Activated T-helper 1 cell treated with Interleukin-2 at 50 U/mL for 16 hours (primary cell): ENCODE measurements around the gene KLHL29.

ENCODE experiments used
- DNase-seq: peaks from one replicate; pipeline ENCODE4 v3.0.0-alpha.2; 2020; ENCODE audit warnings: low read depth

The KLHL29 gene

GRCh38 chr2:23493846-23494245, 108.9 kb downstream of the KLHL29 start:
- no peak for DNase-seq

GRCh38 chr2:23494286-23494685, 109.3 kb downstream of the KLHL29 start:
- no peak for DNase-seq

DNA sequence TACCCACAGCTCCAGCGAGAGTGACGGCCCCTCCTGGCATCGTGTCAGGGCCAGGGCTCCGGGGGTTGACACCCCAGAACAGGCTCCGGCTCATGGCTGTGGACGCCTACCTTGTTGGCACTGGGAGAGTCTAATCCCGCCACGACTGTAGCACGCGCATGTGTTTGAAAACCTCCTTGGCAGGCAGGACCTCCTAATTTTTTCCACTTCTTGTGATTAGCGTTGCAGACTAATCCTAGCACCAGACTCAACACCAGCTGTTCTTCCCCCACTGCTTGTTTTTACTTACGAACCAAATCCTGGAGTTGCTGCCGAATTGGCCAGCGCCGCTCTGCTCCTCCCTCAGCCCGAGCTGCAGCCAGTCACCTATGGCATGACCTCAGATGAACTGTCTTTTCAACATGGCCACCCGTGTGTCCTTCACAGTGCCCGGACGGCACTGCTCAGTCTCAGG, 110.7 kb downstream of the KLHL29 start:
- DNase-seq = no peak

DNA sequence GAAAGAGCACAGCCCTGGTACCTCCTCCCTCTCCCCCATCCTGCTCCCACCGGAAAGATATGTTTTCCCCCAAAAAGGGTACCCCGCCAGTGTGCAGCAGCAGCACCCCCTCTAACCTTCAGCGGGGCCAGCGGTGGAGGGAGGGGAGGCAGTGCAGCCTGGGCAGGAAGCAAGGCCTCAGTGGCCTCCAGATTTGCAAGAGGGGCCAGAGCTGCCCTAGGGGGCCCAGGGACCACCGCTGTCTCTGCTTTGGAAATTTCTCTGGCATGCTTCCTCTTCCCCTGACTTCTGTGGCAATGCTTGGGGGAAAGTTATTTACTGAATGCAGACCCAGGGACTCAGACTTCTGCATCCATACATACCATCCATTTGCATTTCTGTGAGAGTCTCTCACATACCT, 111.5 kb downstream of the KLHL29 start:
- DNase-seq = no peak

- no peak for DNase-seq
Observed at GRCh38 chr2:23497063-23497462, 112.1 kb downstream of the KLHL29 start.

DNA sequence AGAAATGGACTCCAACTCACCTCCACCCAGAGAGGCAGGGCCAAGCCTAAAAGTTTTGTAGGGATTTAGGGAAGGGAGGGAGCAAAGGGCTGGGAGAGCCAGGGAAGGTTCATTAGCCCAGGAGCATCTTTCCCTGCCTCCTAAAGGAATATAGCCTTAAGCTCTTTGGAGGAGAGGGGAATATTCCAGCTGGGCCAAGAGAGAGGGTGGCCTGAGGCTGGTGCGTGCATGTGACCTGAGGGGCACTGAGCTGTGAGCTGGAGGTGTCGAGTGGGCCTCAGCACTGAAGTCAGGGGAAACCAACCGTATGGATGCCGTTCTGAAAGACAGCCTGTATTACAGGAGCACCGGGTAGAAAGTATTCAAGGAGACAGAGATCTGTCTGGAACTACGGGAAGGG, 112.6 kb downstream of the KLHL29 start:
- no peak for DNase-seq

- no peak for DNase-seq
Observed at GRCh38 chr2:23498943-23499342, 114.0 kb downstream of the KLHL29 start.

DNA sequence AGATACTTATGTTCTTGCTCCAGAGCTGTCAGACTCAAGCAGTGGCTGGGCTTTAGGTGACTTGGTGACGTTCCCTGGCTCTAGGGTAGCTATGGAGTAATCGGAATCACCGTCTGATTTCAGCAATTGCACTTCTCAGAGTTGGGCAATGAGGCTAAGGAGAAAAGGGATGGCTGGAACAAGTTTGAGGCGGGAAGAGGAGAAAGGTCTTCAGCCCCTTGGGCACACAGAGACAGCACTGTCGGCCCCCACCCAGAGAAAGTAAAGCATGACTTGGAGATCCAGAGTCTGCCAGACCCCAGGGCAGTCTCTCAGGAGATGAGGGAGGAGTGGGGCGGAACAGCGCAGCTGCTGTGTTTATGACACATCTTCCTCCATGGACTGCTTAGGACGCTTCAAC, 114.5 kb downstream of the KLHL29 start:
- DNase-seq = no peak

- no peak for DNase-seq
Observed at GRCh38 chr2:23500836-23501235, 115.9 kb downstream of the KLHL29 start.

GRCh38 chr2:23502096-23502495, 117.1 kb downstream of the KLHL29 start:
- no peak for DNase-seq

DNA sequence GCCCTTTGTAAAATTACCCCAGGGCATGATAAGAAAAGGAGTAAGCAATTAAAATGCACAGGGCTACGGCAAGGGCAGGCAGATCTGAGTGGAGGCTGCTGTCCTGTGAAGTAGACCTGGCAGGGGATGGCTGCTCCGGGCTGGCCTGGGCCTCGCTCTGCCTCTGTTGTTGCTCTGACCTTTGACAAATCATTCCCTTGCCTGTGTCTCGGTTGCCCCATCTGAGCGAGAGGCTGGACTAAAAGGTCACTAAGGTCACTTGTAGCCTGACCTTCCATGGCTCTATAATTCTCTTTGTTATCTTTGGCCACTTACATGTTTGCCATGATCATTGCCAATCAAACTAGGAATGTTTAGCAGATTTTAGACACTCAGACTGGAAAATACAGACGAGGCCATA, 118.1 kb downstream of the KLHL29 start:
- no peak for DNase-seq

- no peak for DNase-seq
Observed at GRCh38 chr2:23503682-23504081, 118.7 kb downstream of the KLHL29 start.

- DNase-seq = no peak
Observed at GRCh38 chr2:23504591-23504990, 119.6 kb downstream of the KLHL29 start.

- no peak for DNase-seq
Observed at GRCh38 chr2:23505218-23505983, 120.4 kb downstream of the KLHL29 start.

DNA sequence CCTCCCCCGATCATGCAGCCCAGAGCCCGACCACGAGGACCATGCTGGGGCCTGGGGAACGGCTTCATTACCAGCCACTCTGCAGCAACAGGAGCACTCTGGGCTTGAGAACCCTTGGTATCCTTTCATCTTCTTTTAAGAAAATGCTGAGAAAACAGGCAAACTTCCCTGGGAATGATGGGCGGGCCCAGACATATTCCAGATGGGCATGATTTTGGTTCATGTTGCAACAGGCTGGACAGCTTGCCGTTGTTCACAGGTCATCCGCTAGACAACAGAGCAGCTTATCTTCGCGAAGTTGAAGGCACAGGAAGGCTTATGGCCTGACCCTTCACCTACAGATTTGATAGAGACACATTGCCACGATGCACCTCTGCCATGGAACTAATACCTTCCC, 121.0 kb downstream of the KLHL29 start:
- no peak for DNase-seq

DNA sequence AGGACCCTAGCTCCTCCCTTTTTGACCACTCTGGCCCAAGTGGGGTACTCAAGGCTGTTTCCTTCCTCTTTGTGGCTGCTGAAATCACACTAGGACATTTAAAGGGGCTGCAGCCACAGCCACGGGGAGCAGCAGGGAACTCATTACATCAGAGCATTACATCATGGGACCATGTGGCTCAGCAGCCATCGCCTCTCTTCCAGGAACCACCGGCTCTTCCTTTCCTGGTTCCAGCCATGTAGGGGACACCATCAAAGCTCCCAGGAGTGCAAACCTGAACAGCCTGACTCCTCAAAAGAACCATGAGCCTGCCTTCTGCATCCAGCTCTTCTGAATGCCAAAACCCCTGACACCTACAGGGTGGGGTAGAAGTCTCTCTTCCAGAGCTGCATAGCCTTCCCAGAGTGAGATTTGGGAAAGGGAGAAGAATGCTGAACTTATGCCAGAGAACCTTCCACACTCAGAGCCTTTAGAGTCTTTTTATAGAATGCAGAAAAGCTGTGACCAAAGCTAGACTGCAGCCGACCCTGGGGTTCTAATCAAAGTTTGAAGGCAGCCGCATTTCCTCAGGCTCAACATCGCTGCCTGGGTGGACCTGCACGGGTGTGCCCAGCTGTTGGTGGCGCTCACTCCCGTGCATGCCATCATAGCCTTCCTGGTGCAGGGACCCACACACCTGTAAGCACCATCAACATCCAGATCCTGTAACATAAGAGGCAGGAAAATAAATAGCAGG, 121.7 kb downstream of the KLHL29 start:
- no peak for DNase-seq

GRCh38 chr2:23507267-23508065, 122.5 kb downstream of the KLHL29 start:
- DNase-seq = no peak

GRCh38 chr2:23508066-23508390, 123.0 kb downstream of the KLHL29 start:
- DNase-seq = no peak

DNA sequence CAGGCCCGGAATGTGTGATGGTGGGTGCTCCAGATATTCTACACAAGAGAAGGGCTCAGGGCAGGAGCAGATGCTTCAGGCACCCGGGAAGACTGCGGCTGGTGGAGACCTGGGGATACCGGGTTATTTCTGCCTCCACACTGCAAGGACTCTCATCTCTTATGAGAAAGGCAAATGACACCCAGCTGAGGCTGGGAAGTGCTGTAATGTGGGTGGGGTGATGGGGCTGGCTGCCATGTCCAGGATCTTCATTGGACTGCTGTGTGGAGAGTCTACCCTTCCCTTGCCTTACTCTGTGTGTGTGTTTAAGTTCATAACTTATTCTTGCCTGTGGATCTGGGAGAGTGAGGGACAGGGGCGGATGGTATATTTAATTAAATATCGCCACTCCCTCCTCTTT, 124.1 kb downstream of the KLHL29 start:
- no peak for DNase-seq

- DNase-seq = no peak
Observed at GRCh38 chr2:23509596-23510292, 124.8 kb downstream of the KLHL29 start.

GRCh38 chr2:23510471-23510870, 125.5 kb downstream of the KLHL29 start:
- DNase-seq = no peak

DNA sequence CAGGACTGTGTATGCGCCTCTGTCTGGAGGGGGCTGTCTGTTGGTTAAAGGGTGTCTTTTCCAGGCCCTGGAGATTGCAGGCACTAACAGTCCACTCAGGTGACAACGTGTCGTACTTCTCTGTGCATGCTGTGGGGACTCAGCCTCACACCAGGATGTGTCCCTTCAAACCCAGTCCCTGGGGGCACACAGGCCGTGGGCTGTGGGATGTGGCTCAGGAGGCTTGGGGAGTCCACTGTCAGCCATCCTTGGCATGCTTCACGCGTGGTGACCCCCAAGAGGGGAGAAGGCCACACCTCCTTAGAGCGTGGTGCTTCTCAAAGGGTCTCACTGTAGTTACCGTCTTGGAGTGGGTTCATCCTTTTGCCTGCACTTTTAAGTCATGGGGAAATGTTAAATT, 127.8 kb downstream of the KLHL29 start:
- no peak for DNase-seq
